Testis (tissue), 2 donors: Measurements from ENCODE around the gene PARP9.
"Not testable (repeated sequence)": the region's sequence is repeated elsewhere in the genome, so short reads cannot be mapped to it uniquely, and the experiment has no call there.

Source experiments
- CTCF ChIP-seq, 3 experiments: fragments of 450-650 bp in 2 of 3; fragments of 200-600 bp in 1 of 3; sonication (generic) in 1 of 3; IDR thresholded peaks; one replicate each; pipeline ENCODE4 v1.5.1; 2016 to 2019; ENCODE audit warnings: antibody characterized with exemption in 3 of 3, mild to moderate bottlenecking in 2 of 3, moderate library complexity in 1 of 3
- POLR2A ChIP-seq: fragments of 450-650 bp; IDR thresholded peaks from one replicate; pipeline ENCODE4 v1.6.1; 2017; ENCODE audit warnings: antibody characterized with exemption, mild to moderate bottlenecking, moderate library complexity

- TF ChIP-seq CTCF (IDR thresholded peaks at IDR 0.05); POLR2A: not testable (repeated sequence)
Measured at GRCh38 chr3:122500964-122501363, 63.1 kb downstream of the PARP9 start.
